Amygdala (tissue), 56 donors: ENCODE data around the gene ADAM29.
"Not testable (repeated sequence)": the region's sequence is repeated elsewhere in the genome, so short reads cannot be mapped to it uniquely, and the experiment has no call there.

Experiments used
- DNase-seq, 56 donors: peaks; one replicate each; lab custom pipeline; 2025; lab: John Stamatoyannopoulos, UW

ADAM29 gene

GRCh38 chr4:174918058-174918457, at the start of gene ADAM29:
Gene ADAM29, plus strand, starts transcription at chr4:174918358. Its CDS starts 57,168 bp downstream, at chr4:174975526.
- DNase-seq: no peak

- DNase-seq: no peak
Observed at GRCh38 chr4:174869339-174869738, 48.8 kb upstream of the ADAM29 start.

- no peak for DNase-seq
Observed at GRCh38 chr4:174870311-174870710, 47.8 kb upstream of the ADAM29 start.

GRCh38 chr4:174871407-174871806, 46.8 kb upstream of the ADAM29 start:
- no peak for DNase-seq

GRCh38 chr4:174873146-174873545, 45.0 kb upstream of the ADAM29 start:
- DNase-seq: not testable (repeated sequence)

- no peak for DNase-seq
Observed at GRCh38 chr4:174873931-174874330, 44.2 kb upstream of the ADAM29 start.

GRCh38 chr4:174874898-174875297, 43.3 kb upstream of the ADAM29 start:
- no peak for DNase-seq

GRCh38 chr4:174880001-174880400, 38.2 kb upstream of the ADAM29 start:
- no peak for DNase-seq

- DNase-seq: no peak
Observed at GRCh38 chr4:174882317-174882992, 35.7 kb upstream of the ADAM29 start.

- DNase-seq: no peak
Observed at GRCh38 chr4:174907508-174907907, 10.7 kb upstream of the ADAM29 start.

GRCh38 chr4:174910271-174910670, 7.9 kb upstream of the ADAM29 start:
- DNase-seq: no peak

- no peak for DNase-seq
Observed at GRCh38 chr4:174912919-174913543, 5.1 kb upstream of the ADAM29 start.

- DNase-seq: no peak
Observed at GRCh38 chr4:174919886-174920423, 1.8 kb downstream of the ADAM29 start.

GRCh38 chr4:174926958-174927357, 8.8 kb downstream of the ADAM29 start:
- DNase-seq: no peak

GRCh38 chr4:174928174-174928573, 10.0 kb downstream of the ADAM29 start:
- DNase-seq: no peak

- DNase-seq: no peak
Observed at GRCh38 chr4:174928575-174929253, 10.6 kb downstream of the ADAM29 start.

- no peak for DNase-seq
Observed at GRCh38 chr4:174929346-174929745, 11.2 kb downstream of the ADAM29 start.

GRCh38 chr4:174930895-174931294, 12.7 kb downstream of the ADAM29 start:
- DNase-seq: no peak

GRCh38 chr4:174933083-174933482, 14.9 kb downstream of the ADAM29 start:
- DNase-seq: no peak

- DNase-seq: no peak
Observed at GRCh38 chr4:174934360-174934759, 16.2 kb downstream of the ADAM29 start.

GRCh38 chr4:174935607-174936006, 17.4 kb downstream of the ADAM29 start:
- no peak for DNase-seq

GRCh38 chr4:174940002-174940401, 21.8 kb downstream of the ADAM29 start:
- no peak for DNase-seq
